NK-92 (cell line): Measurements from ENCODE around the gene MTHFD2L.
"Not testable (repeated sequence)": the region's sequence is repeated elsewhere in the genome, so short reads cannot be mapped to it uniquely, and the experiment has no call there.

Experiments
- DNase-seq: peaks from one replicate; lab custom pipeline; 2025; ENCODE audit not compliant: unreplicated experiment; lab: John Stamatoyannopoulos, UW

MTHFD2L gene

GRCh38 chr4:74188912-74189311 is 31.0 kb downstream of the MTHFD2L start:
- no peak for DNase-seq

DNA sequence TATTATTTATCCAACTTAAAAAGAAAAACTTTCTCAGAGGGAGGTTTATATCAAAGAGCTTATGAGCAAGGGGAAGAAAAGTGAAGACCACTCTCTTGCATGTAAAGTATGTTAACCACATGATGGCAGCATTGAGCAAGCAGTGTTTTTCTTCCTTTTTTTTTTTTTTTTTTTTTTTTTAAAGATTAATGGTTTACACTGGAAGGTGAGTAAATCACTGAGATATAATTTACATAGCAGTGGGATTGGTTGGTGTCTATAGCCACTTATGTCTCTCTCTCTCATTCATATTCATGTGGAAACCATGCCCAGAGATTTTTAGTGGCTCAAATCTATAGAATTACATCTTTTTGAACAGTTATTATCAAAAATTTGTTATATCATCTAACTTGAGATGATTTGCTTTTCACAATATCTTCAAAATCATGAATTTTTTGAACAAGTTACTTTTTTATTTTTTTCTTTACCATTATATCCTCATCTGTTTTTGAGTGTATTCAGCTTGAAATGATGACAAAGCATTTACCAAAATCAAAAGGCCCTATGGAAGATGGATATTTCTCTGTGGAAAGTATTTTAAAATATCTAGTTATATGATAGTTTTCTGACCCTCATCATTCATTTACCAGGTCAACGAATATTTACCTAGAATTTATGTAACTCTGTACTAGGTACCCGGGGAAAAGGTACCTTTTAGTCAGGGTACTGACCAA is 31.6 kb downstream of the MTHFD2L start:
- no peak for DNase-seq

DNA sequence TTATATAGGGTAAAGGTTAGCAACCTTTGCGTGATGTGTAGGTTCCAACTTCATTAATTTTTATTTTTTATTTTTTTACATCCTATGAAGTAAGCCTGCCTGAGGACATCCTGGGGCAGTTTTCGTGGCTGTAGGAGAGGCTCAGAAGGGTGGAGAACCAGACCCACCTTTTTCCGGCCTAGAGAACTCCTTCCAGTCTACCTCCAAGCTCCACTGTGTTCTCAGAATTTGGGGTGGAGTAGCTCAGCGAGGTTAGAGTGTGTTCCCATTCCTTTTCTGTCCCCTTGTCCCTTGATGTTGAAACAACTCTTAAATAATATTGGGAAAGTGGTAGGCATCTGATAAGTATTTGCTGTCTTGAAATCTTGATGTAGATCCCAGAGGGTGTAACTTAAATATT is 32.4 kb downstream of the MTHFD2L start:
- DNase-seq: no peak

DNA sequence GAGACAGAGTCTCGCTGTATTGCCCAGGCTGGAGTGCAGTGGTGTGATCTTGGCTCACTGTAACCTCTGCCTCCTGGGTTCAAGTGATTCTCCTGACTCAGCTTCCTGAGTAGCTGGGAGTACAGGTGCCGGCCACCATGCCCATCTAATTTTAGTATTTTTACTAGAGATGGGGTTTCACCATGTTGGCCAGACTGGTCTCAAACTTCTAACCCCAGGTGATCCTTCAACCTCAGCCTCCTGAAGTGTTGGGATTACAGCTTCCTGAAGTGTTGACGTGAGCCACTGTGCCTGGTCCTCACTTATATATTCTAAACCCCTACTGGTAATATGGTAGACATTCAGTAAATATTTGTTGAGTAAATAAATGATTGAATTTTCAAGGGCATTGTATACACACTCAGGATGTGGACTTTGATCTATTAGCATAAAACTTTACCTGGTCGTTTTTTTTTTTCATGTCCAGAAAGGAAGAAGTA is 33.0 kb downstream of the MTHFD2L start:
- DNase-seq: no peak

DNA sequence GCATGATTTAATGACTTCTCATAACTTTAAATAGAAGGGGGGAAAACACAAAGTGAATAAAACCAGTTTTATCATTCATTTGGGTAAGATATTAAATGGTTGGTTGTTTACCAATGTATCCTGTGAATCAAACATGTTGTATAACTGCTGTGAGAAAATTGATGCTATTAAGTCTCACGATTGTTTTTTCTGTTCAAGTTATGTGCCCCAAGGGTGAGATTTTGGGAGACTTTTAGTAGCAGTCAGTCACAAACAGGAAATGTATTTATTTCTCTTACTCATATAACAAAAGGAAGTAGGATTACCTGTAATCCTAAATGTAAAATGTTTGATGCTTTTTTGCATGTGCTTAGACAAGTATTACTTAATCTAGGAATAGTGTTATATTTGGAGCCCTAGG is 39.2 kb downstream of the MTHFD2L start:
- no peak for DNase-seq

GRCh38 chr4:74202062-74202586 is 44.2 kb downstream of the MTHFD2L start:
- DNase-seq: no peak

DNA sequence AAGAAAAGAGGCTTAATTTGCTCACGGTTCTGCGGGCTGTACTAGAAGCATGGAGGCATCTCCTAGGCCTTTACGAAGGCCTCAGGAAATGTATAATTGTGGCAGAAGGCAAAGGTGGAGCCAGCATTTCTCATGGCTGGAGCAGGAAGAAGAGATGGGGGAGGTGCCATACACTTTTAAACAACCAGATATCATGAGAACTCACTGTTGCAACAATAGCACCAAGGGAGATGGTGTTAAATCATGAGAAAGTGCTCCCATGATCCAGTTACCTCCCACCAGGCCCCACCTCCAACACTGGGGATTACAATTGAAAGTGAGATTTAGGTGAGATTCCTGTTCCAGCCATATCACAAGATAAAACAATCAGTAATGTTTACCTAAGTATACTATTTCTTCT is 45.5 kb downstream of the MTHFD2L start:
- no peak for DNase-seq

DNA sequence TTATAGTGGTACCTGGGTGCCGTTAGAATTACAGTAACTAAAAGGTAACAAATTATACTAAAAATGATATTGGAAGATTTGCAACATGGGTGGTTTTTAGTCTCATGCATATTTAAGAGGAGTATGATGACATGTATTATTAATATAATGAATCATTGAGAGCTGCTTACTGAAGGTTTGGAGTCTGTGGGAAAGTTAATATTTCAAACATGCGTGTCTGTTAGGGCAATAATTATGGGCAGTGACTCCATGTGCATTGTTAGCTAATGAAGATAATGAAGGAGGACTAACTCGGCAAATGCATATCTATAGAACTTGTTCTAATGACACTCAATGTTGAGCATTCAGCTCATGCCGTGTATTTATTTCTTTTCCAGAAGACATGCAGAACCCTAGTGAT is 47.1 kb downstream of the MTHFD2L start:
- no peak for DNase-seq

DNA sequence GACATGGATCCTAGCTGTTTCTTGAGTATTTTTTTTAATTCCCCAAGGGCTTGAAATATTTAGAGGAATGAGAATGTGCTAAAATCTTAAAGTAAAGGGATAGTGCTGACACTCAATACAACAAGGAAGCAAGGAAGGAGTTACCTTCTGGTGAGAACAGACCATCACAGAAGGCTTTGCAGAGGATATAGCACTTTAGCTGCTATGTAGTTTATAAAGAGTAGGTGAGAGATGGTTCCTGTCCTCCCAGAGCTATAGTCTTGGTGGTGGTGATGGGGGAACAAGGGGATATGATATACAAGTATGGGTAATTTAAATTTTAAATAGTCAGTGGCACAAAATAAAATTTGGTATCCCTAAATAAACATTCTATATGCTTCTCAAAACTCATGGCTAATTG is 47.6 kb downstream of the MTHFD2L start:
- no peak for DNase-seq

DNA sequence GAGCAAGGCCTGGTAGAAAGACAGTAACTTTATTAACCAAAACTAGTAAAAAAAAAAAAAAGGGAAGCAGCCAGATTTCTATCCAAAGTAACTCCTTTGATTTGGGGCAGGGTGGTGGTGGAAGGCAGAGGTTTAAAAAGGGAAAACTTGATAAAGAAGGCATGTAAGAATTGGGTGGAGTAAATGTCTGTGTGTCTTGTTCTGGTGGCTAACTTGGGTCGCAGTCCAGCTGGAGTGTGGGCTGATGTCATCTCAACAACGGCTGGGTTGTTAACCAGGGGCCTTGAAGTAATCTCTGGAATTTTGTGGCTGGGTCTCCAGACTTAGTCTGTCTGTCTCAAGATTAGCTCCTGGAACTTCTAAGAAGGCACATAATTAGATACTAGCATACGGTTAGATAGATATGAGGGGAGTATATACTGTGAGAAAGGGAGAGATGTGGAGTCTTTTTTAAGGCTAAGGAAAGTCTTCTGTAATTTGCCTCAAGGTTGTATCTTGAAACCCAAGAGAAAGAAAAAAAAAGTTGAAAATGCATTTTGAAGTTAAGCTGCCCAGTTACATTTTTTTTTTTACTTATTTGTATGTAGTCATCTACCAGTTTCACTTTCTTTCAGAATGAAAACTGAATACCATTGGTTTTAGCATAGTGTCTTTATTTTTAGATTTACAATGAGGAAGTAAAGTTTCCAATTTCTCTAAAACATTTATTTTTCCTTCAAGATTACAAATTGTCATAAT is 48.3 kb downstream of the MTHFD2L start:
- DNase-seq: no peak

- not testable (repeated sequence) for DNase-seq
Measured at GRCh38 chr4:74214457-74215159, 56.7 kb downstream of the MTHFD2L start.

GRCh38 chr4:74215236-74215635 is 57.3 kb downstream of the MTHFD2L start:
- DNase-seq: not testable (repeated sequence)

DNA sequence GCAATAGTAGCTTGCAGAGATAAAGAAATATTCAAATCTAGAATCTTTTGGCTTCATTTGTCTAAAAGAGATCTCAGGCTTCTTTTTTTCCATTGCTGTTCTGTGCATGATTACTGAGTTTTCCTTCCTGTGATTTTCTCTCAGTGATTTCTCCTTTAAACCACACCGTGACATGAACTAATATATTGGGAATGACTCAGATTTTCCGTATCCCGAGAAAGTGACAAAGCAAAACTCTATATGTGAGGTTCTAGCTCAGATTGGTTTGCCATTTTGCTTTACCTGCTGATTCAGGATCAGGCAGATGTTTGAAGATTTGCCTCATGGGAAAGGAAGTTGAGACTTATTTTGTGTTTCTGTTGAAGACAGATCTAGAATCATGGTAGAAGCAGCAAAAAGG is 59.4 kb downstream of the MTHFD2L start:
- DNase-seq: no peak

- DNase-seq: no peak
Measured at GRCh38 chr4:74218201-74218600, 60.3 kb downstream of the MTHFD2L start.

DNA sequence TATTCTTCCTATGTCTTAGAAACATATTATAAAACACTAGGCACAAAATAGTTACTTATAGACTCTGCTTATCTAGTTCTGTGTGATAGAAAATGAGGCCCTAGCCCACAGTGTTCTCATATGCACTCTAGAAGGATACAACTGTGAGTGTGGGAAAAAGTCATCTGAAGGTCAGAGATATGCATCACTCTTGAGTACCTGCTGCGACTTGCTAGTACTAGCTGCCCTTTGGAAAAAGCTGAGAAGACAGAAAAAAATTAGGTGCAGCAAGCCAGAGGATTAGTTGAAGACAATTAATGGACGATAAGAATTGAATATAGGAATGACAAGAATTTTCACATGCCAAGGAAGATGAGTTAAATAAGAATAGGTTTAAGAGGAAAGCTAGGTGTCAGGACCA is 61.3 kb downstream of the MTHFD2L start:
- DNase-seq: no peak

GRCh38 chr4:74223098-74223497 is 65.2 kb downstream of the MTHFD2L start:
- DNase-seq: no peak

GRCh38 chr4:74223801-74224200 is 65.9 kb downstream of the MTHFD2L start:
- no peak for DNase-seq

- peak; percentile 3 for DNase-seq
Measured at GRCh38 chr4:74228691-74229640, 71.0 kb downstream of the MTHFD2L start.

- DNase-seq: no peak
Measured at GRCh38 chr4:74230902-74231499, 73.1 kb downstream of the MTHFD2L start.

DNA sequence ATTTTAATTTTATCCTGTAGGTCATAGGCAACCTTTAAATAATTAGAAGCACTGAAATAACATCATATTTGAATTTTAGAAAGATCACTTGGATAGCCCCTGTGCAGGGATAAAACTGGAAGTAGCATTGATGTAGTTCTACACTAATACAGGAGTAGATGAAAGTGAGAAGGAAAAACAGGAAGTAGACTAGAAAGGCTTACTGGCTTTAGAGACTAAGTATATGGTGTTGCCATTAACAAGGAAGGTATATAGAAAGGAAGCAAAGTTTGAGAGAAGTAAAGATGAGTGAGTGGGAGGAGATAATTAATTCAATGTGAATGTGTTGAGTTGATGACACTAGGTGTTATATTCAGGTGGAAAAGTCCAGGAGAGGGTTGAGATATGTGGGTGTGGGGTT is 77.2 kb downstream of the MTHFD2L start:
- no peak for DNase-seq
